HepG2 (cell line): ENCODE results near the gene IPMK.

Experiments
- CBX1 ChIP-seq: IDR thresholded peaks from one replicate; pipeline ENCODE4 v1.6.1; 2016; ENCODE audit warnings: antibody characterized with exemption, low read depth
- EZH2 ChIP-seq: conservative IDR thresholded peaks from 2 replicates; pipeline ENCODE4 v1.6.1; 2012; ENCODE audit warnings: mild to moderate bottlenecking, low read depth, low read length, moderate library complexity
- HOXA3 ChIP-seq: sonication (generic); formaldehyde crosslinking; IDR thresholded peaks from 2 replicates; pipeline ENCODE4 v1.5.0; 2020; ENCODE audit warnings: missing genetic modification reagents
- RARG ChIP-seq: sonication (generic); formaldehyde crosslinking; IDR thresholded peaks from 2 replicates; pipeline ENCODE4 v1.4.0; 2020; ENCODE audit warnings: low read depth, mild to moderate bottlenecking, missing genetic modification reagents
- REL ChIP-seq: sonication (generic); formaldehyde crosslinking; conservative IDR thresholded peaks from 2 replicates; pipeline ENCODE4 v1.8.0; 2022; ENCODE audit warnings: mild to moderate bottlenecking, missing genetic modification reagents, moderate library complexity
- ZNF24 ChIP-seq: fragments of 450-650 bp; IDR thresholded peaks from 2 replicates; pipeline ENCODE4 v1.6.1; 2017; ENCODE audit warnings: antibody characterized with exemption, mild to moderate bottlenecking
- ZNF747 ChIP-seq: sonication (generic); formaldehyde crosslinking; IDR thresholded peaks from 2 replicates; pipeline ENCODE4 v1.8.1; 2023; ENCODE audit warnings: missing genetic modification reagents, mild to moderate bottlenecking, borderline replicate concordance
- TF ChIP-seq, protein P1 (sequence below): sonication (generic); formaldehyde crosslinking; conservative IDR thresholded peaks from 2 replicates; pipeline ENCODE4 v1.5.0; 2020; ENCODE audit warnings: missing genetic modification reagents
- TF ChIP-seq, protein P2 (sequence below): sonication (generic); formaldehyde crosslinking; IDR thresholded peaks from 2 replicates; pipeline ENCODE4 v1.5.0; 2020; ENCODE audit warnings: mild to moderate bottlenecking, missing genetic modification reagents, moderate library complexity

DNA sequence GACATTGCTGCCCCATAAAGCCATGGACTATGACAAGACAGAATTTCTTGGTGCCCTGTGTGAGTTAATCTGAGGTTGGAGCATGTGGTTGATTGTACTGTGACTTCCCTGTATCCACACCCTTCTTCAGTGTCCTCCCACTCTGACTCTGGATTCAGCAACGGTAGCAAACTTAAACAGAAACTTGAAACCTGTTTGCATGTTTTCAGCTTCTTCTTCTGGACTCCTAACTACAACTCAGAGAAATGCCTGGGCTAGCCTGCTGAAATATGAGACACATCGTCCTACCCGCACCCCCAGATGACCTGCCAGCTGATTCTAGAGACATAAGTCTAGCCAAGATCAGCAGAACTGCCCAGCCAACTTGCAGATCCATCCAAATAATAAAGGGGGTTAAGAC, 78.4 kb downstream of the IPMK start:
- TF ChIP-seq HOXA3 (CRISPR knock-in tag) = no peak
- TF ChIP-seq ZNF747 = no peak
- TF ChIP-seq, protein P1, sequence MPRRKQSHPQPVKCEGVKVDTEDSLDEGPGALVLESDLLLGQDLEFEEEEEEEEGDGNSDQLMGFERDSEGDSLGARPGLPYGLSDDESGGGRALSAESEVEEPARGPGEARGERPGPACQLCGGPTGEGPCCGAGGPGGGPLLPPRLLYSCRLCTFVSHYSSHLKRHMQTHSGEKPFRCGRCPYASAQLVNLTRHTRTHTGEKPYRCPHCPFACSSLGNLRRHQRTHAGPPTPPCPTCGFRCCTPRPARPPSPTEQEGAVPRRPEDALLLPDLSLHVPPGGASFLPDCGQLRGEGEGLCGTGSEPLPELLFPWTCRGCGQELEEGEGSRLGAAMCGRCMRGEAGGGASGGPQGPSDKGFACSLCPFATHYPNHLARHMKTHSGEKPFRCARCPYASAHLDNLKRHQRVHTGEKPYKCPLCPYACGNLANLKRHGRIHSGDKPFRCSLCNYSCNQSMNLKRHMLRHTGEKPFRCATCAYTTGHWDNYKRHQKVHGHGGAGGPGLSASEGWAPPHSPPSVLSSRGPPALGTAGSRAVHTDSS (CRISPR knock-in tag) = no peak
- TF ChIP-seq CBX1 = no peak
- no peak for TF ChIP-seq REL
- TF ChIP-seq ZNF24 = no peak
- no peak for TF ChIP-seq EZH2
- no peak for TF ChIP-seq RARG (CRISPR knock-in tag)
- TF ChIP-seq, protein P2, sequence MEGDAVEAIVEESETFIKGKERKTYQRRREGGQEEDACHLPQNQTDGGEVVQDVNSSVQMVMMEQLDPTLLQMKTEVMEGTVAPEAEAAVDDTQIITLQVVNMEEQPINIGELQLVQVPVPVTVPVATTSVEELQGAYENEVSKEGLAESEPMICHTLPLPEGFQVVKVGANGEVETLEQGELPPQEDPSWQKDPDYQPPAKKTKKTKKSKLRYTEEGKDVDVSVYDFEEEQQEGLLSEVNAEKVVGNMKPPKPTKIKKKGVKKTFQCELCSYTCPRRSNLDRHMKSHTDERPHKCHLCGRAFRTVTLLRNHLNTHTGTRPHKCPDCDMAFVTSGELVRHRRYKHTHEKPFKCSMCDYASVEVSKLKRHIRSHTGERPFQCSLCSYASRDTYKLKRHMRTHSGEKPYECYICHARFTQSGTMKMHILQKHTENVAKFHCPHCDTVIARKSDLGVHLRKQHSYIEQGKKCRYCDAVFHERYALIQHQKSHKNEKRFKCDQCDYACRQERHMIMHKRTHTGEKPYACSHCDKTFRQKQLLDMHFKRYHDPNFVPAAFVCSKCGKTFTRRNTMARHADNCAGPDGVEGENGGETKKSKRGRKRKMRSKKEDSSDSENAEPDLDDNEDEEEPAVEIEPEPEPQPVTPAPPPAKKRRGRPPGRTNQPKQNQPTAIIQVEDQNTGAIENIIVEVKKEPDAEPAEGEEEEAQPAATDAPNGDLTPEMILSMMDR (CRISPR knock-in tag) = no peak
